ENCODE results near the gene ZNF665. TPM values are rescaled to one million over a fixed set of nuclear protein-coding genes. Genes with fewer than 3 reads are reported as not detected.
A peak's percentile ranks its signal among the peaks of the same experiment; 100 is the strongest.

Gene ZNF665
- total and polyA plus RNA-seq, 4 donors: 0.09 to 1.0 (median 0.40) TPM

- no peak overlapping the region for H3K4me3 ChIP-seq (ENCODE audit: low read depth in 1 of 3, low read length in 3 of 3)
- no peaks in the 10 kb centered on the region for H3K27me3 ChIP-seq (ENCODE audit: control insufficient read depth in 4 of 4, insufficient read depth in 4 of 4, low read length in 3 of 4)
- no peak overlapping the region for H3K27ac ChIP-seq (ENCODE audit: low read depth in 1 of 2, low read length in 2 of 2)
- no peaks in the 10 kb centered on the region for H3K36me3 ChIP-seq (ENCODE audit: control insufficient read depth in 4 of 4, insufficient read depth in 3 of 4, low read depth in 1 of 4, low read length in 3 of 4)
- H3K9me3 ChIP-seq (ENCODE audit: control insufficient read depth in 4 of 4, low read length in 3 of 4): peaks cover 17 to 27% (median 24%) of the 10 kb centered on the region in 4 donors
- DNase-seq (ENCODE audit: low spot score): no peak
- TF ChIP-seq JUND (IDR thresholded peaks at IDR 0.05): no peak
- no peak for TF ChIP-seq REST (IDR thresholded peaks at IDR 0.05)
- no peak for TF ChIP-seq EGR1 (IDR thresholded peaks at IDR 0.05; ENCODE audit: low read depth in 2 of 2)
- TF ChIP-seq RAD21 (IDR thresholded peaks at IDR 0.05): no peak
- TF ChIP-seq FOXA1 (IDR thresholded peaks at IDR 0.05): no peak
- TF ChIP-seq TAF1 (conservative IDR thresholded peaks at IDR 0.05): no peak
- TF ChIP-seq GABPA (IDR thresholded peaks at IDR 0.05 in 1 of 2, conservative IDR thresholded peaks at IDR 0.05 in 1 of 2): no peak
- no peak for TF ChIP-seq HNF4A (conservative IDR thresholded peaks at IDR 0.05)
- no peak for TF ChIP-seq FOXA2 (IDR thresholded peaks at IDR 0.05)
- no peak for TF ChIP-seq ZBTB33 (IDR thresholded peaks at IDR 0.05)
- no peak for TF ChIP-seq SP1 (IDR thresholded peaks at IDR 0.05)
- no peak for TF ChIP-seq RXRA (IDR thresholded peaks at IDR 0.05)
- TF ChIP-seq MAX (IDR thresholded peaks at IDR 0.05): no peak
- TF ChIP-seq NR2F2 (IDR thresholded peaks at IDR 0.05): no peak
- no peak for TF ChIP-seq YY1 (IDR thresholded peaks at IDR 0.05)
- 85% methylated on average over 3 of the region's 3 CpGs for WGBS
- no peaks in the 10 kb centered on the region for H3K4me1 ChIP-seq (ENCODE audit: control insufficient read depth in 4 of 4, insufficient read depth in 4 of 4, low read length in 3 of 4)
- H3K9ac ChIP-seq (ENCODE audit: low read depth in 1 of 2, low read length in 2 of 2): no peak overlapping the region
These were observed 32.8 kb downstream of the ZNF665 start for GRCh38 chr19:53160350-53160749.

GRCh38 chr19:53158119-53158656, 35.0 kb downstream of the ZNF665 start:
- peak; percentile 57 for DNase-seq (ENCODE audit: low spot score)
- Histone ChIP-seq H3K9ac (ENCODE audit: low read depth in 1 of 2, low read length in 2 of 2) (no peak overlapping the region), H3K27ac (ENCODE audit: low read depth in 1 of 2, low read length in 2 of 2) (peak overlapping the region; percentile 25 to 36), H3K4me1 (ENCODE audit: control insufficient read depth in 4 of 4, insufficient read depth in 4 of 4, low read length in 3 of 4) (no peaks in the 10 kb centered on the region), H3K27me3 (ENCODE audit: control insufficient read depth in 4 of 4, insufficient read depth in 4 of 4, low read length in 3 of 4) (no peaks in the 10 kb centered on the region), H3K36me3 (ENCODE audit: control insufficient read depth in 4 of 4, insufficient read depth in 3 of 4, low read depth in 1 of 4, low read length in 3 of 4) (no peaks in the 10 kb centered on the region), H3K9me3 (ENCODE audit: control insufficient read depth in 4 of 4, low read length in 3 of 4) (peaks cover 4 to 18% (median 17%) of the 10 kb centered on the region in 4 donors), H3K4me3 (ENCODE audit: low read depth in 1 of 3, low read length in 3 of 3) (peak overlapping the region; percentile 56 to 61 (median 59))
- 6% methylated on average over 41 of the region's 41 CpGs for WGBS
- TF ChIP-seq TAF1 (conservative IDR thresholded peaks at IDR 0.05) (no peak), CTCF (IDR thresholded peaks at IDR 0.05; ENCODE audit: low read depth, low read length, missing input control) (no peak), YY1 (IDR thresholded peaks at IDR 0.05) (no peak), EGR1 (IDR thresholded peaks at IDR 0.05; ENCODE audit: low read depth in 2 of 2) (no peak), RXRA (IDR thresholded peaks at IDR 0.05) (no peak), HNF4G (IDR thresholded peaks at IDR 0.05) (no peak), MAX (IDR thresholded peaks at IDR 0.05) (no peak), FOXA1 (IDR thresholded peaks at IDR 0.05) (no peak), FOXA2 (IDR thresholded peaks at IDR 0.05) (no peak), GABPA (IDR thresholded peaks at IDR 0.05 in 1 of 2, conservative IDR thresholded peaks at IDR 0.05 in 1 of 2) (no peak), ZBTB33 (IDR thresholded peaks at IDR 0.05) (no peak), HNF4A (conservative IDR thresholded peaks at IDR 0.05) (no peak), ATF3 (IDR thresholded peaks at IDR 0.05) (no peak), SP1 (IDR thresholded peaks at IDR 0.05) (no peak), JUND (IDR thresholded peaks at IDR 0.05) (no peak)

Measured in liver (tissue), 9 donors.